IPS DF 6.9 (cell line): ENCODE data around the gene NFIL3.

Source experiments
- DNase-seq: peaks from one replicate; pipeline ENCODE4 v3.0.0-alpha.2; 2013; ENCODE audit warnings: low read depth, low spot score
- H3K27ac ChIP-seq: one replicate; pipeline ENCODE4 v1.5.1; 2013; ENCODE audit warnings: low read length, control low read depth
- H3K27me3 ChIP-seq: 2 replicates; pipeline ENCODE4 v1.6.1; 2013; ENCODE audit warnings: mild to moderate bottlenecking, low read length; ENCODE audit not compliant: control insufficient read depth, insufficient read depth
- H3K36me3 ChIP-seq: 2 replicates; pipeline ENCODE4 v1.6.1; 2013; ENCODE audit warnings: low read length; ENCODE audit not compliant: control insufficient read depth, insufficient read depth
- H3K4me1 ChIP-seq: 2 replicates; pipeline ENCODE4 v1.6.1; 2013; ENCODE audit warnings: low read length; ENCODE audit not compliant: control insufficient read depth, insufficient read depth
- H3K4me3 ChIP-seq: 2 replicates; pipeline ENCODE4 v1.5.1; 2013; ENCODE audit warnings: mild to moderate bottlenecking, low read length
- H3K9me3 ChIP-seq: 2 replicates; pipeline ENCODE4 v1.6.1; 2013; ENCODE audit warnings: low read length, inconsistent platforms; ENCODE audit not compliant: control insufficient read depth, insufficient read depth
- WGBS: extraction: QIAGEN DNeasy Blood & Tissue Kit; methylation state at CpG from one replicate; pipeline ENCODE4 v1.1.7; 2013; ENCODE audit warnings: mixed read lengths, missing lambda C conversion rate; ENCODE audit not compliant: insufficient read length, insufficient coverage; 5-methylcytosine and 5-hydroxymethylcytosine counted together

NFIL3 gene

GRCh38 chr9:91421971-91422757 lies 1.5 kb downstream of the NFIL3 start:
- Histone ChIP-seq H3K4me3 (peak overlapping the region; percentile 90; the same call in 1 of the 2 replicates), H3K4me1 (peaks cover 4% of the 10 kb centered on the region; the same call in 1 of the 2 replicates), H3K27ac (no peak overlapping the region), H3K36me3 (no peaks in the 10 kb centered on the region), H3K9me3 (no peaks in the 10 kb centered on the region), H3K27me3 (peaks cover 22% of the 10 kb centered on the region)
- no CpG with 5 or more reads among the region's 16 CpGs for WGBS
- DNase-seq = no peak

GRCh38 chr9:91421128-91421765 lies 2.4 kb downstream of the NFIL3 start:
- Histone ChIP-seq H3K27ac (no peak overlapping the region), H3K4me1 (peaks cover 4% of the 10 kb centered on the region; the same call in 1 of the 2 replicates), H3K36me3 (no peaks in the 10 kb centered on the region), H3K27me3 (peaks cover 22% of the 10 kb centered on the region), H3K4me3 (peak overlapping the region; percentile 56; the same call in 1 of the 2 replicates), H3K9me3 (no peaks in the 10 kb centered on the region)
- no CpG with 5 or more reads among the region's 69 CpGs for WGBS
- no peak for DNase-seq

- H3K4me1 ChIP-seq = peaks cover 4% of the 10 kb centered on the region; the same call in 1 of the 2 replicates
- H3K27ac ChIP-seq = no peak overlapping the region
- H3K27me3 ChIP-seq = peaks cover 22% of the 10 kb centered on the region
- no peaks in the 10 kb centered on the region for H3K9me3 ChIP-seq
- peak overlapping the region; percentile 56; the same call in 1 of the 2 replicates for H3K4me3 ChIP-seq
- WGBS = no CpG with 5 or more reads among the region's 16 CpGs
- no peaks in the 10 kb centered on the region for H3K36me3 ChIP-seq
- no peak for DNase-seq
Measured at GRCh38 chr9:91420501-91421127, 3.0 kb downstream of the NFIL3 start.

- no CpG with 5 or more reads among the region's 10 CpGs for WGBS
- H3K9me3 ChIP-seq = no peaks in the 10 kb centered on the region
- no peak for DNase-seq
- no peak overlapping the region for H3K4me3 ChIP-seq
- H3K4me1 ChIP-seq = peaks cover 2% of the 10 kb centered on the region; the same call in 1 of the 2 replicates
- peaks cover 11% of the 10 kb centered on the region for H3K27me3 ChIP-seq
- no peaks in the 10 kb centered on the region for H3K36me3 ChIP-seq
- no peak overlapping the region for H3K27ac ChIP-seq
Measured at GRCh38 chr9:91419222-91420191, 4.1 kb downstream of the NFIL3 start.

GRCh38 chr9:91418215-91418610 lies 5.4 kb downstream of the NFIL3 start:
- H3K9me3 ChIP-seq = no peaks in the 10 kb centered on the region
- no peak for DNase-seq
- no peak overlapping the region for H3K27ac ChIP-seq
- no peaks in the 10 kb centered on the region for H3K36me3 ChIP-seq
- 0 out of 2 replicates have a peak, but pooled peaks cover 2% of the 10 kb centered on the region for H3K4me1 ChIP-seq
- H3K4me3 ChIP-seq = no peak overlapping the region
- peaks cover 10% of the 10 kb centered on the region for H3K27me3 ChIP-seq

- no peak overlapping the region for H3K4me3 ChIP-seq
- no peaks in the 10 kb centered on the region for H3K36me3 ChIP-seq
- no CpG with 5 or more reads among the region's 9 CpGs for WGBS
- H3K4me1 ChIP-seq = no peaks in the 10 kb centered on the region
- no peak overlapping the region for H3K27ac ChIP-seq
- no peaks in the 10 kb centered on the region for H3K9me3 ChIP-seq
- DNase-seq = no peak
- H3K27me3 ChIP-seq = peaks cover 10% of the 10 kb centered on the region
Measured at GRCh38 chr9:91417602-91418214, 5.9 kb downstream of the NFIL3 start.

GRCh38 chr9:91416096-91416712 lies 7.4 kb downstream of the NFIL3 start:
- no peak for DNase-seq
- H3K27me3 ChIP-seq = peaks cover 3% of the 10 kb centered on the region
- H3K27ac ChIP-seq = no peak overlapping the region
- no peaks in the 10 kb centered on the region for H3K9me3 ChIP-seq
- no peaks in the 10 kb centered on the region for H3K36me3 ChIP-seq
- no CpG with 5 or more reads among the region's 4 CpGs for WGBS
- no peaks in the 10 kb centered on the region for H3K4me1 ChIP-seq
- no peak overlapping the region for H3K4me3 ChIP-seq

GRCh38 chr9:91415290-91415689 lies 8.3 kb downstream of the NFIL3 start:
- WGBS = no CpG with 5 or more reads among the region's 3 CpGs
- Histone ChIP-seq H3K4me3 (no peak overlapping the region), H3K4me1 (no peaks in the 10 kb centered on the region), H3K27ac (no peak overlapping the region), H3K27me3 (peaks cover under 1% of the 10 kb centered on the region), H3K9me3 (no peaks in the 10 kb centered on the region), H3K36me3 (no peaks in the 10 kb centered on the region)
- DNase-seq = no peak

- no peak overlapping the region for H3K4me3 ChIP-seq
Measured at GRCh38 chr9:91412941-91413340, 10.7 kb downstream of the NFIL3 start.

More at GRCh38 chr9:91412941-91413340, 10.7 kb downstream of the NFIL3 start:
- no peaks in the 10 kb centered on the region for H3K9me3 ChIP-seq
- H3K27me3 ChIP-seq = no peaks in the 10 kb centered on the region
- no peaks in the 10 kb centered on the region for H3K36me3 ChIP-seq
- no peaks in the 10 kb centered on the region for H3K4me1 ChIP-seq
- DNase-seq = no peak
- no CpG with 5 or more reads among the region's 2 CpGs for WGBS
- no peak overlapping the region for H3K27ac ChIP-seq
